ENCODE measurements around the gene NTPCR.

GRCh38 chr1:233019778-233020325, 69.4 kb downstream of the NTPCR start:
- TF ChIP-seq CTCF (optimal IDR thresholded peaks at IDR 0.05 in 1 of 3, IDR thresholded peaks at IDR 0.05 in 1 of 3, conservative IDR thresholded peaks at IDR 0.05 in 1 of 3; ENCODE audit: extremely low read depth in 1 of 3, insufficient read depth in 2 of 3, low read length in 3 of 3) (no peak), EZH2 (IDR thresholded peaks at IDR 0.05; ENCODE audit: low read length) (no peak)
